Stimulated activated CD4-positive, alpha-beta T cell treated with anti-CD3 and anti-CD28 coated beads, Interleukin-1b, Interleukin-23, amount 100 ng/mL, for 4 hours (primary cell): ENCODE data around the gene DLGAP1.
"Not testable (repeated sequence)": the region's sequence is repeated elsewhere in the genome, so short reads cannot be mapped to it uniquely, and the experiment has no call there.

ENCODE experiments used
- DNase-seq, 2 donors: peaks; one replicate each; pipeline ENCODE4 v3.0.0-alpha.2; 2020; ENCODE audit warnings: low read depth in 2 of 2

Gene DLGAP1

GRCh38 chr18:3584897-3585460 lies 870.1 kb downstream of the DLGAP1 start:
- DNase-seq, result no peak

DNA sequence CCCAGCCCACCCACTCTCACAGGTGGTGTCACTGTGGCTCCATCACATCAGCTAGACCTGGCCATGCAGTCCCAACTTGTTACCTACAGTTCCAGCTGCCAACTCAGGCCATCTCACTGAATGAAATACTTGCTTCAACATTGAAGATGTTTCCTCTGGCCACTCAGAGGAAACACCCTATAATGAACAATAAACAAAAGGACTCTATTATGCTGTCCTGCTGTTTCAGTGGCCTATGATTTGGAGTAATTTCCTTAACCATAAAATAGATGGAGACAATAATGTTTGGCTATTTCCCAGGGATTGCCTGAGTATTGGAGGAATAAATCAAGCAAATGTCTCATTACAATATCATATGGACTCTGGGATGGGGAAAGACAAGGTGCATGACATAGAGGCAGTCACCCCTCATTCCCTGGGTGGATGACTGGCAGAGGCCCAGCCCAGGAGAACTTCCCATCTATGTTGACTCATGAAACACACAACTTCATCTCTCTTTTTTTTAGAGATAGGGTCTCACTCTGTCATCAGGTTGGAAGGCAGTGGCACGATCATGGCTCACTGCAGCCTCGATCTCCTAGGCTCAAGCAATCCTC lies 870.7 kb downstream of the DLGAP1 start:
- DNase-seq, result no peak

DNA sequence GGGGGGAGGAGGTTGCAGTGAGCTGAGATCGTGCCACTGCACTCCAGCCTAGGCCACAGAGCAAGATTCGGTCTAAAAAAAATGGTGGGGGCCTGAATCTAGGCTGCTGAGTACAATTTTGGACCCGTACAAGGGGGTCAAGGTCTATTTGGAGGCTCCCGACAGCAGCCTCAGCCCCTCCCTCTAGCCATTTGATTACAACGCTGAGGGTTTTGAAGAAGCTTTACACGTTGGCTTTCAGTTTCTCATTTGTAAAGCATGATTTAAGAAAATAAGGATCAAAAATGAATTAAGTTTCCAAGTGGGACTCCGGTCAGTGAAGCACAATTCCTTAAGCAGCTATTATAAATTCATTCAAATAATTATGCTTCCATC lies 871.2 kb downstream of the DLGAP1 start:
- no peak for DNase-seq

DNA sequence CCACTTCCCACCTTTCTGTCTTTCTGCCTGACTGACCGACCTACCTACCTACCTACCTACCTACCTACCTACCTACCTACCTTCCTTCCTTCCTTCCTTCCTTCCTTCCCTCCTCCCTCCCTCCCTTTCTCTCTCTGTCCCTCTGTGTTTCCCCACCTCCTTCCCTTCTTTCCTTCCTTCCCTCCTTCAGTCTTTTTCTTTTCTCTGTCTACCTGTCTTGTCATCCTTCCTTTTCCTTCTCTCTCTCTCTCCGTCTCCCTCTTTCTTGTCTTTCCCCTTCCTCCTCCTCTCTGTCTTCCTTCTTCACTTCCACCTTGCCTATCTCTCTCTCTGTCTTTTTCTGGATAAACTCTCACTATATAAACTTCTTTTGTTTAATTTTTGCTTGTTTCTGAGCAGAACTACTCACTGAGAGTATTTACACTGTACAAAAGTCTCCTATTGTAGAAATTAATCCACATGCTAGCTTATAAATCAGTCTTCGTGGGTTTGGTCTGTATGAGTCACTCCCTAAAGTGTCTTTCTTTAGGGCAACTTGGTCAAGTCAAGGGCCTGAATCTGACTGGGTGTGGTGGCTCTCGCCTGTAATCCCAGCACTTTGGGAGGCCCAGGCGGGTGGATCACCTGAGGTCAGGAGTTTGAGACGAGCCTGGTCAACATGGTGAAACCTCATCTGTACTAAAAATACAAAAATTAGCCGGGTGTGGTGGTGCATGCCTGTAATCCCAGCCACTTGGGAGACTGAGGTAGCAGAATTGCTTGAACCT lies 871.8 kb downstream of the DLGAP1 start:
- not testable (repeated sequence) for DNase-seq

- no peak for DNase-seq
Measured at GRCh38 chr18:3581890-3582289, 873.2 kb downstream of the DLGAP1 start.

DNA sequence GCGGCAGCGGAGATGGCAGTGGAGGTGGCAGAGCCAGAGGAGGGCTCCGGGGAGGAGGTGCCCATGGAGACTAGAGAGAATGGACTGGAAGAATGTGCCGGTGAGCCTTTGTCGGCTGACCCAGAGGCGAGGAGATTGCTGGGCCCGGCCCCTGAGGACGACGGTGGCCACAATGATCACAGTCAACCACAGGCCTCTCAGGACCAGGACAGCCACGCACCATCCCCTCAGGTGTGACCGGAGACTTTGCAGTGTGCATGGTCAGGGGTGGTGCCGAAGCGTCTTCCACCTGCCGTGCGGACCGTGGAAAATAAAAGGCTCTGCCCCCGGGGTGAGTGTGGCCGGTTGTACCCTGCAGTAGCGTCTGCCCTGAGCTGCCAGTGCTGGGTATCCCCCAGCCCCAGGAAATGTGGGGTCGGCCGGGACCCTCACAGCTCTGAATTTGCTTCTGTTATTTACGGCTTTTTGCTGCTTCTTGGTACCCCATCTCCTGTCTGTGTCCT lies 874.5 kb downstream of the DLGAP1 start:
- not testable (repeated sequence) for DNase-seq

DNA sequence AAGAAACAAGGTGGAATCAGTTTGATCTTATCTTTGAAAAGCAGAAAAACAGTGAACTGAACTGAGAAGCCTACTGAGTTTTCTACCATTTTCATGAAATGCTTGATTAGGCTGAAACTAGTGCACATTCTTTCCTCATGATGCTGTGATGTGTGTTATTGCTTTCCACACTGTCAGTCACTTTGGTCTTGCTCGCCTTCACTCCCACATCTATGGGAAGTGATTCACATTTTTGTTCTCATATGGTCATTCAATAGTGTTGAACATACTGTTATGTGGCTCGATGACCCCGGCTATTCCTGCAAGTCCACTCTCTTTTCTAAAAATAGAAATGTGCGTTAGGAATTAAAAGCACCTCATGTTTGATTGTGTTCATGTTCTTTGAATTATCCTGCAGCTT lies 875.4 kb downstream of the DLGAP1 start:
- no peak for DNase-seq

GRCh38 chr18:3578621-3579020 lies 876.5 kb downstream of the DLGAP1 start:
- DNase-seq, result no peak

- no peak for DNase-seq
Measured at GRCh38 chr18:3577281-3577855, 877.7 kb downstream of the DLGAP1 start.

DNA sequence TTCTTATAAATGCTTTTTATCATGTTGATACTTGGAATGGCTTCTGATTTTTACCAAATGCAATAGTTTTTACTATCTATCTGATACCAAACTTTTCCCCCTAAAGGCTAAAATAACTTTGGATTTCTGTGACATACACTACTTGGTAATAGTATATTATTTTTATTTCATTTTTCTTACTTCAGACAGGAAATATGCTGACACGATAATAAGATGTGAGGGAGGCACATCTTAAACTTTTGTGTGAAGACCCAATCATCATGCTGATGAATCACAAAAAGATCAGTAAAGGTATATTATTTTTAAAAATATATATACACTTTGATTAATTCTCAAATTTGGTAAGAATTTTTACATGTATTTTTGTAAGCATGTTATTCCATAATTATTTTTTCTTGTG lies 882.3 kb downstream of the DLGAP1 start:
- no peak for DNase-seq

DNA sequence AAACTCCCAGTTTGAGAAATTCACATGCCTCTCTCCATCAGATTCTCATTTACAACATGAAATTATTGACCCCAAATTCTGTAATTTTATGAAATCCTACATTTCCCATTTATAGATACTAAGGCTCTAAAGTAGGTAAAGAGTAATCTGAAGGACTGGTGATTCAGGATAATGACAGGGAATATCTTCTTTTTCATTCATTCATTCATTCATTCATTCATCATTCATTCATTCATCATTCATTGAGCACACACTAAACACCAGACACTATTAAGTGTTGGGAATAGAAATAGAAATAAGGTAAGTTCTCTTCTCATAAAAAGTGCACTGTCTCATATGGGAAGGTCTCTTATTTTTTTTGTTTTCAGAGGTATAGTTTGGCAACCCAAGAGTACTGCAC lies 888.3 kb downstream of the DLGAP1 start:
- no peak for DNase-seq

DNA sequence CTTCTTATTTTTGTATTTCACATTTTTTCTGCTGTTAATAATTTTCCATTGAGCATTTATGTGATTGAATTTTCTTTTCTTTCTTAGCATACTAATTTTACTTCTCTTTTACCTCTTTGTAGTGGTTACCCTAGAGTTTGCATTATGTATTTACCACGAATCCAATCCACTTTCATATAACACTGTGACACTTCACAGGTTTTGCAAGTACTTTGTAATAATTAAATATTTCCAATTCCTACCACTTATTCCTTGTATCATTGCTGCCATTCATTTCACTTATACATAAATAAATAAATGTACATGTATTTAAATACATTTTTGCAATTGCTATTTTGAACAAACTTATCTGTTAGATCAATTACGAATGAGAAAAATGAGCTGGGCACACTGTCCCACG lies 894.4 kb downstream of the DLGAP1 start:
- DNase-seq, result no peak

DNA sequence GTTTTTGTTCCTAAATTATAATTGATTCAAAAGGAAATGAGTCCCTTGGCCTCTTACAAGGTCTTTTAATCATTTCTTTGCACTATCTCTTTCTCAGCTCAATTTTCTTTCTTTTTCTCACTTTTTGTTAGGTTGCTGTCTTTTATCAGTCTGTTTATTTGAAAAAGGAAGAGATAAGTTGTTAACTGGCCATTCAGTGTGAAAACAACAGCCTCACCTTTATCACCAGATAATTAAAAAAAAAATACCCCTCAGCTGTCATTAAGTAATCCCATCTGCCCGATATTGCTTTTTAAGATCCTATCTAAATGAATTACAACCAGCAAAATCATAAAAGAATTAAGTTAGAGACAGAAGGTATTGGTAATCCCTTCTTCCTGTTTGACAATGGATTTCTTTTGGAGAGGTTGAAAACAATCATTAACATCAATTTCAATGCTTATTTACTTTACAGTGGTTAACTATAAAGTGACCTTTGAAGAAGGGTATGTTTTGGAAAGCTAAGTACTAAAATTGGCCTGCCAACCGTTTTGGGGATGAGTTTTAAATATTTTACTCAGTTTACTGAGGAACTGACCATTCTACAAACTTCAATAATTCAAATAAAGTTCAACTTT lies 900.2 kb downstream of the DLGAP1 start:
- no peak for DNase-seq

DNA sequence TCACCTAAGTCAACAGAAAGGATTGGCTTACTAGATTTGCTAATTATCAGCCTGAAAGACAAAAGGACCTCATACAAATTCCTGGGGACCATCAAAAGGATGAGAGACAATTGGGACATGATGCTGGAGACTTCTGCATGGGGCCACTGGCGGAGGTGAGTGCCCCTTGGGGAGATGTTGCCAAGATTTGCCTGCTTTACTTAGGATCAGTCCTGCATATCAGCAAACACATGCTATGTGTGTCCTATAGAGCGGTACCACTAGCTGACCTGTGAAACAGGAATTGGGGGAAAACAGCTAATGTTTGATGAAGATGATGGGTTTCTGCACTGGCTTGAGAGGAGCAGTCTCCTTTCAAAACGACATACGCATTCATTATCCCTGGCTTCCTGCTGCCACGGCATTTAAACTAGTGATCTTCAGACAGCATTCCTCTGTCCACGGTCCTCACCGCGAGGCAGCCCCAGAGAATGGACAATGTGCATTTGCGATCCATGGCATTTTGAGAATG lies 901.0 kb downstream of the DLGAP1 start:
- DNase-seq, result no peak

DNA sequence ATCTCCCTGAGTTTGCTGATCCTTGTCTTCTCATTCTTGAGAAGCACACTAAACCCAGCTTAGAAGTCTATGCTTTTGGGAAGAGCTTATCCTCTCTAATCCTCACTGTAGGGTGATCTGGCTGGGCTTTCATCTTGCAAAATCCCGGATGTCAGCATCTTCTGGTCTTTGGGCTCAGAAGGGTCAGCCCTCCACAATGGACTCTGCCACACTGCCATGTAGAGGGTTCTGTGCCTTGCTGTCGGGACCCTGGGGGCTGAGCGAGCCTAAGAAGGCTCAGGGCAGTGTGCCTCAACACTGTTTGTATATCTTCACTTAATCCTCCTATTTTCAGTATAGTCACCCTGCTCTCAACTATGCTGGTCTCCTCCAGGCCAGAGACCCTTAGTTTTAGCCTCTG lies 902.8 kb downstream of the DLGAP1 start:
- DNase-seq, result no peak

DNA sequence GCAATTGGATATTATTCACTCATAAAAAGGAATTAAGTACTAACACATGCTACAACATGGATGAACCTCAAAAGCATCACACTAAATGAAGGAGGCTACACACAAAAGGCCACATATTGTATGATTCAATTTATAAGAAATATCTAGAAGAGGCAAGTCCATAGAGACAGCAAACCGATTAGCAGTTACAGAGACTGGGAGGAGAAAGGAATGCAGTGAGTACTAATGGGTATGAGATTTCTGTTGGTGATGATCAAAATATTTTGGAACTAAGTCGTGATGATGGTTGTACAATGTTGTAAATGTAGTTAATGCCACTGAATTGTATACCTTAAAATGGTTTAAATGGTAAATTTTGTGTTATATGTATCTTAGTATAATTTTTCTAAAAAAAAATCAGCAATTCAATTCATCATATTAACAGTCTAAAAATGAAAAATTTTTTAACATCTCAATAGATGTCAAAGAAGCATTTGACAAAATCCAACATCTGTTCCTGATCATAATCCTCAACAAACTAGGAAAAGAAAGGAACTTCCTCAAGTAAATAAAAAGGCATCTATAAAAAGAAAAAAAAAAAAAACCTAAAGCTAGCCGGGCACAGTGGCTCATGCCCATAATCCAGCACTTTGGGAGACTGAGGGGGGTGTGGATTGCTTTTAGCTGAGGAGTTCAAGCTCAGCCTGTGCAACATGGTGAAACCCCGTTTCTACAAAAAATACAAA lies 907.1 kb downstream of the DLGAP1 start:
- no peak for DNase-seq

DNA sequence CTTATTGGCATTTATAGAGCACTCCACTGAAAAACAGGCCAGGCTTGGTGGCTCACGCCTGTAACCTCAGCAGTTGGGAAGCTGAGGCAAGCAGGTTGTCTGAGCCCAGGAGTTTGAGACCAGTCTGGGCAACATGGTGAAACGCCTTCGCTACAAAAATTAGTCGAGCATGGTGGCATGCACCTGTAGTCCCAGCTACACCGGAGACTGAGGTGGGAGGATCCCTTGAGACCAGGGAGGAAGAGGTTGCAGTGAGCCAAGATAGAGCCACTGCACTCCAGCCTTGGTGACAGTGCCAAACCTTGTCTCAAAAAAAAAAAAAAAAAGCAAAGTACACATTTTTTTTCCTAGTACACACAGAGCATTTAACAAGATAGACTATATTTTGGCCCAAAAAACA lies 909.0 kb downstream of the DLGAP1 start:
- no peak for DNase-seq

GRCh38 chr18:3544537-3544936 lies 910.6 kb downstream of the DLGAP1 start:
- DNase-seq, result no peak

DNA sequence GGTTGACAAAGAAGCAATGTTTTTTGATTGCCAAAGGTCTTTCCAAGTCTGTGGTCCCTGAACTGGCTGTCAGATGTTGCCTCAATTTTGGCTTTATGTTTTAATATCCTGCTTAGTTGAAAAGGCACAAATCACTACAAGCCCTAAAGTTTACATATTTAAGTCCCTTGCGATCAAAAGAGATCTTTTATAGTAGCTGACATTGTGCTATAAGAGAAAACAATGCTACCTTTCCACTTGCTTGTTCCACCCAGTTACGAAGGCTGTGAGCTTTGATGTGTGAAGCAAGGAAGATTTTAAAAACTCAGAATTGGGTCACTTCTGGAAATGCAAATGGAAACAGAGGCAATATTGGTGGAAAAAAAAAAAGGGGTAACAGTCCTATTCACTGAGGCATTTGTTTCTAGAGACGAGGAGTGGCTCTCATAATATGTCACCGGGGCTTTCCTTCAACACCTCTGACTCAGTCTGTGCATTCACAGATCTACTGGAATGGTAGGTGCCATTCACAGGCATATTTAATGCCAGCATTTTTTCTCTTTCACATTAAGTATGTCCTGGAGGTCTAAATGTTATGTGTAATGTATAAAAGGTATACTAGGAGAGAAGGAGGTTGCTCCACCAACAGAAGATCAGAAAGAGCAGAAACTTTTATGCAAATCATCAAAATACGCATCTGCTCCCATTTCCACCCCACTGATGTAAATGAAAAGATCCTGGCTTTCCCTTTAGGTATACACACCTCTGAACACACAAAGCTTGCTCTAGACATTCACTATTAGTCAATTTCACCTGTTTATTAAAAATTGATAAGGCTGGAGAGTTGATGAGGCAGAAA lies 913.3 kb downstream of the DLGAP1 start:
- DNase-seq, result no peak

DNA sequence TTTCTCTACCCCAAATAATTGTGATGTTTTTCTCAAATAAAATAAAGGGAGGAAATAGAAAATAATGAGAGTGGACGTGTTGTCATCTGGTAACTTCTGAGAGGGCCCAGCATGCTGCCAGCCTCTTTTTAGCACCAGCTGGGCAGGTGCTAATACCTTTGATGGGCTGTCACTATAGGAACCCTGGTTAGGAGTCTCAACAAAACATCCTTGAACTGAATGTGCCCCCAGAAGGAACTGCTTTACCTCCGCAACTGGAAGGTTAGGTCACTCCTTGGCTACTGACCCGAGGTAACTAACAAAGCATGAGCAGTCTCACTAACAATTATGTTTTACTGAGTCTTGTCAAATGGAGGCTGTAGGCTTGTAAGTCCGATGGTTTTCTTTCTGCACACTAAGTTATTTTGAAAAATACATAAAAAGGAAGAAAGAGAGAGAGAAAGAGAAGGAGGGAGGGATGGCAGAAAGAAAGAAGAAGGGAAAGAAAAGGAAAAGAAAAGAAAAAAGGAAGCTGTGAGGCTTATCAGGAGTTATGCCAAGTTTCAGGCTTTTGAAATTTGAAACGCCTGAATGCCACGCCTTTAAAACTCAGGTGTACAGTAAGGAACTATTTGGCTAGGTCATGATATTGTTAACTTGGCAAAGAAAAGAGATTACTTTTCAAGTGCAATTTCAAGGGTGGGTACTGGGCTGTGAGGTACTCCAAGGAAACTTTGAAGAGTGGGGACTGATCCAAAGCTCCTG lies 914.1 kb downstream of the DLGAP1 start:
- DNase-seq, result no peak
